Putamen (tissue), 1 donor: ENCODE measurements around the gene LRRC45.
A peak's percentile ranks its signal among the peaks of the same experiment; 100 is the strongest.
"Not testable (repeated sequence)": the region's sequence is repeated elsewhere in the genome, so short reads cannot be mapped to it uniquely, and the experiment has no call there.

Source experiments
- DNase-seq: peaks from one replicate; pipeline ENCODE4 v3.0.0-alpha.2; 2016; ENCODE audit warnings: low spot score

The LRRC45 gene

GRCh38 chr17:82035488-82035887, 12.4 kb downstream of the LRRC45 start:
- DNase-seq: no peak

- no peak for DNase-seq
Measured at GRCh38 chr17:82035956-82036633, 13.0 kb downstream of the LRRC45 start.

- no peak for DNase-seq
Measured at GRCh38 chr17:82036634-82037091, 13.6 kb downstream of the LRRC45 start.

GRCh38 chr17:82037092-82037888, 14.2 kb downstream of the LRRC45 start, which contains the start of gene DCXR:
DCXR (minus strand) TSS chr17:82037697; CDS start chr17:82037682, 15 bp downstream.
- peak; percentile 95 for DNase-seq

- no peak for DNase-seq
Measured at GRCh38 chr17:82037889-82038195, 14.7 kb downstream of the LRRC45 start.

GRCh38 chr17:82038796-82039409, 15.8 kb downstream of the LRRC45 start:
- not testable (repeated sequence) for DNase-seq

- DNase-seq: no peak
Measured at GRCh38 chr17:82039695-82040299, 16.7 kb downstream of the LRRC45 start.

GRCh38 chr17:82041144-82041814, 18.2 kb downstream of the LRRC45 start:
- DNase-seq: no peak

GRCh38 chr17:82042649-82043048, 19.5 kb downstream of the LRRC45 start:
- no peak for DNase-seq

GRCh38 chr17:82043507-82043906, 20.4 kb downstream of the LRRC45 start:
- DNase-seq: no peak

- no peak for DNase-seq
Measured at GRCh38 chr17:82045936-82046484, 22.9 kb downstream of the LRRC45 start.

- DNase-seq: no peak
Measured at GRCh38 chr17:82046903-82047302, 23.8 kb downstream of the LRRC45 start.

- no peak for DNase-seq
Measured at GRCh38 chr17:82047379-82047778, 24.3 kb downstream of the LRRC45 start.

- DNase-seq: no peak
Measured at GRCh38 chr17:82047914-82048570, 24.9 kb downstream of the LRRC45 start.

GRCh38 chr17:82048571-82048971, 25.5 kb downstream of the LRRC45 start:
- DNase-seq: no peak

- DNase-seq: no peak
Measured at GRCh38 chr17:82049106-82049505, 26.0 kb downstream of the LRRC45 start.

GRCh38 chr17:82049521-82049971, 26.4 kb downstream of the LRRC45 start:
- DNase-seq: no peak

GRCh38 chr17:82050152-82050760, 27.2 kb downstream of the LRRC45 start:
- DNase-seq: no peak

GRCh38 chr17:82050761-82051641, 27.9 kb downstream of the LRRC45 start:
- DNase-seq: no peak
